ENCODE results near the gene BMPER. TPM values are rescaled to one million over a fixed set of nuclear protein-coding genes. Genes with fewer than 3 reads are reported as not detected.

BMPER gene
- total RNA-seq, 3 donors from 2014 or later (not counting 1 experiment from before 2014, with no cell fraction given), result 0.32 to 0.64 (median 0.50) TPM

GRCh38 chr7:34064519-34065158 lies 159.3 kb downstream of the BMPER start:
- Mint-ChIP-seq H3K9me3 (no peaks in the 10 kb centered on the region), H3K4me1 (no peaks in the 10 kb centered on the region), H3K27ac (no peak overlapping the region), H3K36me3 (no peaks in the 10 kb centered on the region), H3K4me3 (no peak overlapping the region), H3K27me3 (ENCODE audit: low read depth in 2 of 2) (no peaks in the 10 kb centered on the region)
- Histone ChIP-seq H3K9me3 (ENCODE audit: control insufficient read depth, insufficient read depth, low read length) (no peaks in the 10 kb centered on the region), H3K4me3 (ENCODE audit: low read length) (no peak overlapping the region), H3K27me3 (ENCODE audit: control insufficient read depth, insufficient read depth, low read length) (no peaks in the 10 kb centered on the region), H3K4me1 (ENCODE audit: control insufficient read depth, insufficient read depth, low read length) (no peaks in the 10 kb centered on the region), H3K36me3 (ENCODE audit: control insufficient read depth, insufficient read depth, low read length) (no peaks in the 10 kb centered on the region), H3K27ac (ENCODE audit: low read length) (no peak overlapping the region)
- no peak for TF ChIP-seq CTCF (IDR thresholded peaks at IDR 0.05)
- ATAC-seq (no peak), DNase-seq (no peak)
- whole genome bisulfite sequencing (ENCODE audit: insufficient coverage), result 98% methylated on average over 2 of the region's 4 CpGs
- intact Hi-C loops (cut with micrococcal nuclease), result no loop called here

- intact Hi-C loops (cut with micrococcal nuclease), result no loop called here
Observed at GRCh38 chr7:34066411-34066810, 161.1 kb downstream of the BMPER start.

GRCh38 chr7:34067005-34067778 lies 161.9 kb downstream of the BMPER start:
- no peaks in the 10 kb centered on the region for H3K36me3 ChIP-seq (ENCODE audit: control insufficient read depth, insufficient read depth, low read length)
- no peak for TF ChIP-seq CTCF (IDR thresholded peaks at IDR 0.05)
- H3K9me3 Mint-ChIP-seq, result peaks cover 0 to 2% of the 10 kb centered on the region in 2 donors

More at GRCh38 chr7:34066411-34066810, 161.1 kb downstream of the BMPER start:
- DNase-seq (no peak), ATAC-seq (no peak)
- no peak for TF ChIP-seq CTCF (IDR thresholded peaks at IDR 0.05)
- Histone ChIP-seq H3K4me3 (ENCODE audit: low read length) (no peak overlapping the region), H3K36me3 (ENCODE audit: control insufficient read depth, insufficient read depth, low read length) (no peaks in the 10 kb centered on the region), H3K27me3 (ENCODE audit: control insufficient read depth, insufficient read depth, low read length) (no peaks in the 10 kb centered on the region), H3K4me1 (ENCODE audit: control insufficient read depth, insufficient read depth, low read length) (no peaks in the 10 kb centered on the region), H3K9me3 (ENCODE audit: control insufficient read depth, insufficient read depth, low read length) (no peaks in the 10 kb centered on the region), H3K27ac (ENCODE audit: low read length) (no peak overlapping the region)
- Mint-ChIP-seq H3K27ac (no peak overlapping the region), H3K4me3 (no peak overlapping the region), H3K36me3 (no peaks in the 10 kb centered on the region), H3K27me3 (ENCODE audit: low read depth in 2 of 2) (no peaks in the 10 kb centered on the region), H3K9me3 (peaks cover 0 to 2% of the 10 kb centered on the region in 2 donors), H3K4me1 (no peaks in the 10 kb centered on the region)
- 93% methylated on average over 1 of the region's 1 CpG for WGBS (ENCODE audit: insufficient coverage)

More at GRCh38 chr7:34067005-34067778, 161.9 kb downstream of the BMPER start:
- DNase-seq (no peak), ATAC-seq (no peak)
- intact Hi-C loops (cut with micrococcal nuclease), result no loop called here
- Histone ChIP-seq H3K27me3 (ENCODE audit: control insufficient read depth, insufficient read depth, low read length) (no peaks in the 10 kb centered on the region), H3K9me3 (ENCODE audit: control insufficient read depth, insufficient read depth, low read length) (no peaks in the 10 kb centered on the region), H3K27ac (ENCODE audit: low read length) (no peak overlapping the region), H3K4me3 (ENCODE audit: low read length) (no peak overlapping the region), H3K4me1 (ENCODE audit: control insufficient read depth, insufficient read depth, low read length) (no peaks in the 10 kb centered on the region)
- H3K36me3 Mint-ChIP-seq, result no peaks in the 10 kb centered on the region
- WGBS (ENCODE audit: insufficient coverage), result 53% methylated on average over 5 of the region's 7 CpGs
- no peak overlapping the region for H3K4me3 Mint-ChIP-seq
- H3K27me3 Mint-ChIP-seq (ENCODE audit: low read depth in 2 of 2), result no peaks in the 10 kb centered on the region
- no peak overlapping the region for H3K27ac Mint-ChIP-seq
- H3K4me1 Mint-ChIP-seq, result no peaks in the 10 kb centered on the region
